Choroid plexus epithelial cell (primary cell): ENCODE results near the gene RAMP3.

Experiments used
- DNase-seq: peaks from one replicate; pipeline ENCODE4 v3.0.0-alpha.2; 2010; ENCODE audit warnings: low read depth
- H3K4me3 ChIP-seq: 2 replicates; pipeline ENCODE4 v1.5.1; 2011; ENCODE audit warnings: low read depth, mild to moderate bottlenecking, control low read depth, low read length, moderate library complexity
- TF ChIP-seq, protein P1 (sequence below): conservative IDR thresholded peaks from 2 replicates; pipeline ENCODE4 v1.5.1; 2011; ENCODE audit warnings: low read depth, mild to moderate bottlenecking, control low read depth, inconsistent platforms, low read length, moderate library complexity

Gene RAMP3

GRCh38 chr7:45179666-45180065, 22.1 kb downstream of the RAMP3 start:
- TF ChIP-seq, protein P1, sequence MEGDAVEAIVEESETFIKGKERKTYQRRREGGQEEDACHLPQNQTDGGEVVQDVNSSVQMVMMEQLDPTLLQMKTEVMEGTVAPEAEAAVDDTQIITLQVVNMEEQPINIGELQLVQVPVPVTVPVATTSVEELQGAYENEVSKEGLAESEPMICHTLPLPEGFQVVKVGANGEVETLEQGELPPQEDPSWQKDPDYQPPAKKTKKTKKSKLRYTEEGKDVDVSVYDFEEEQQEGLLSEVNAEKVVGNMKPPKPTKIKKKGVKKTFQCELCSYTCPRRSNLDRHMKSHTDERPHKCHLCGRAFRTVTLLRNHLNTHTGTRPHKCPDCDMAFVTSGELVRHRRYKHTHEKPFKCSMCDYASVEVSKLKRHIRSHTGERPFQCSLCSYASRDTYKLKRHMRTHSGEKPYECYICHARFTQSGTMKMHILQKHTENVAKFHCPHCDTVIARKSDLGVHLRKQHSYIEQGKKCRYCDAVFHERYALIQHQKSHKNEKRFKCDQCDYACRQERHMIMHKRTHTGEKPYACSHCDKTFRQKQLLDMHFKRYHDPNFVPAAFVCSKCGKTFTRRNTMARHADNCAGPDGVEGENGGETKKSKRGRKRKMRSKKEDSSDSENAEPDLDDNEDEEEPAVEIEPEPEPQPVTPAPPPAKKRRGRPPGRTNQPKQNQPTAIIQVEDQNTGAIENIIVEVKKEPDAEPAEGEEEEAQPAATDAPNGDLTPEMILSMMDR = no peak
- no peak for DNase-seq
- no peak overlapping the region for H3K4me3 ChIP-seq

- TF ChIP-seq, protein P1 = no peak
Observed at GRCh38 chr7:45180084-45180986, 22.7 kb downstream of the RAMP3 start.

GRCh38 chr7:45181286-45181960, 23.8 kb downstream of the RAMP3 start:
- no peak overlapping the region for H3K4me3 ChIP-seq
- TF ChIP-seq, protein P1 = no peak
- DNase-seq = no peak

More at GRCh38 chr7:45180084-45180986, 22.7 kb downstream of the RAMP3 start:
- no peak overlapping the region for H3K4me3 ChIP-seq
- DNase-seq = no peak

GRCh38 chr7:45181991-45182855, 24.6 kb downstream of the RAMP3 start:
- TF ChIP-seq, protein P1 = no peak
- no peak overlapping the region for H3K4me3 ChIP-seq
- DNase-seq = no peak

DNA sequence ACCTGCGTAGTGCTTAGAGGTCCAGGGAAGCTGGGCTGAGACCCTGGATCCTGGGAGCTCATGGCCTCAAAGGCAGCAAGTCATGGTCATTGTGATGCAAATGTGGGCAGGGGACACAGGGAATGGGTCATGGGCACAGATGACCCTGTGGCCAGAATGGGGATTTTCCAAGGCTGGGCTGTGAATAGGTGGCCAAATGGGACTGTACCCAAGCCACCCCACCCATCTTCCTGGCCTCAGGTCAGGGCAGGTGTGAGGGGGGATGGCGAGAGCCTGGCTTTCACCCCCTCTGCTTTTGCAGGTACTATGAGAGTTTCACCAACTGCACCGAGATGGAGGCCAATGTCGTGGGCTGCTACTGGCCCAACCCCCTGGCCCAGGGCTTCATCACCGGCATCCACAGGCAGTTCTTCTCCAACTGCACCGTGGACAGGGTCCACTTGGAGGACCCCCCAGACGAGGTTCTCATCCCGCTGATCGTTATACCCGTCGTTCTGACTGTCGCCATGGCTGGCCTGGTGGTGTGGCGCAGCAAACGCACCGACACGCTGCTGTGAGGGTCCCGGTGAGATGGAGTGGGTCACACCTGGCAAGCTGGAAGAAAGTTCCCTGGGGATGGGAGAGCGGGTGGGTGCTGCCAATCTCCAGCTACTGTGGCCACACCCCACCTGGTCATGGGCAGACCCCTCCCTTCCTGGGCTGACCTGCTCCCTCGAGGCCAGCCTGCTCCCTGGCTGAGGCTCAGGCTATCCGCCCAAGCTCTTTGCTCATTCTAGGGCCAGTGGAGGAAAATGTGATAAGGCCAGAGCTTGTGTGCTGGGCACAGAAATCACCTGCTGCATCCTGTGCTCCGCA, 25.5 kb downstream of the RAMP3 start:
- TF ChIP-seq, protein P1 = no peak
- no peak overlapping the region for H3K4me3 ChIP-seq
- DNase-seq = no peak

GRCh38 chr7:45183711-45184210, 26.2 kb downstream of the RAMP3 start:
- TF ChIP-seq, protein P1 = no peak
- DNase-seq = no peak
- no peak overlapping the region for H3K4me3 ChIP-seq
